Endodermal cell (in vitro differentiated cells): ENCODE measurements around the gene ZNF32. TPM values are rescaled to one million over a fixed set of nuclear protein-coding genes. Genes with fewer than 3 reads are reported as not detected.

ENCODE experiments used
- DNase-seq: peaks from one replicate; pipeline ENCODE4 v3.0.0-alpha.2; 2017
- H3K27ac ChIP-seq: 2 replicates; pipeline ENCODE4 v1.5.1; 2013; ENCODE audit warnings: mild to moderate bottlenecking, low read depth, low read length, moderate library complexity
- H3K27me3 ChIP-seq: 2 replicates; pipeline ENCODE4 v1.6.1; 2013; ENCODE audit warnings: mild to moderate bottlenecking, low read length, moderate library complexity; ENCODE audit not compliant: insufficient read depth, control insufficient read depth, poor library complexity, severe bottlenecking
- H3K36me3 ChIP-seq: 2 replicates; pipeline ENCODE4 v1.7.0; 2013; ENCODE audit warnings: mild to moderate bottlenecking, low read length, moderate library complexity; ENCODE audit not compliant: control insufficient read depth, insufficient read depth
- H3K4me1 ChIP-seq: one replicate; pipeline ENCODE4 v1.7.0; 2013; ENCODE audit warnings: low read length; ENCODE audit not compliant: control insufficient read depth, insufficient read depth
- H3K4me3 ChIP-seq: 2 replicates; pipeline ENCODE4 v1.5.1; 2013; ENCODE audit warnings: mild to moderate bottlenecking, low read length, moderate library complexity
- H3K9ac ChIP-seq: 2 replicates; pipeline ENCODE4 v1.6.1; 2013; ENCODE audit warnings: mild to moderate bottlenecking, low read length, moderate library complexity; ENCODE audit not compliant: poor library complexity, severe bottlenecking; ENCODE audit errors: extremely low read depth
- H3K9me3 ChIP-seq: 2 replicates; pipeline ENCODE4 v1.6.1; 2013; ENCODE audit warnings: mild to moderate bottlenecking, low read length, moderate library complexity; ENCODE audit not compliant: control insufficient read depth
- H3K27ac Mint-ChIP-seq: 2 replicates; pipeline ENCODE4 v1.8.0; 2020; ENCODE audit warnings: mixed read lengths
- H3K27me3 Mint-ChIP-seq: 2 replicates; pipeline ENCODE4 v1.8.0; 2021; ENCODE audit warnings: mild to moderate bottlenecking, mixed read lengths; ENCODE audit not compliant: insufficient read depth
- H3K36me3 Mint-ChIP-seq: 2 replicates; pipeline ENCODE4 v1.8.0; 2020; ENCODE audit warnings: low read depth, mixed read lengths
- H3K4me1 Mint-ChIP-seq: 2 replicates; pipeline ENCODE4 v1.8.0; 2020; ENCODE audit warnings: mixed read lengths
- H3K4me3 Mint-ChIP-seq: 2 replicates; pipeline ENCODE4 v1.8.0; 2020; ENCODE audit warnings: mild to moderate bottlenecking, moderate library complexity, mixed read lengths
- H3K9me3 Mint-ChIP-seq: 2 replicates; pipeline ENCODE4 v1.8.0; 2020; ENCODE audit warnings: mild to moderate bottlenecking, mixed read lengths
- whole genome bisulfite sequencing, 2 experiments: methylation state at CpG; one replicate each; pipeline versions ENCODE4 v1.1.5 to v1.1.7; 2013; ENCODE audit warnings: missing lambda C conversion rate in 2 of 2, mixed read lengths in 1 of 2; ENCODE audit not compliant: insufficient coverage in 1 of 2, insufficient read length in 1 of 2; 5-methylcytosine and 5-hydroxymethylcytosine counted together
- total RNA-seq, 2 donors: library from RNA; stranded (reverse); fragmentation: NEBNext Ultra II Directional in 1 of 2; extraction: Animal tissue kit (Norgen Biotek cat#: 25700) in 1 of 2; gene quantifications; 2 replicates in 1 of 2; 3 replicates in 1 of 2; pipeline ENCODE4 v1.2.1, GENCODE V29; 2021
- TF ChIP-seq, protein P1 (sequence below): fragments of 200-600 bp; sonication (generic); conservative IDR thresholded peaks from 2 replicates; pipeline ENCODE4 v1.5.0; 2021; ENCODE audit warnings: antibody characterized with exemption, mild to moderate bottlenecking

Gene ZNF32
- total RNA-seq, 2 donors from 2014 or later = 21.4 to 29.0 TPM

DNA sequence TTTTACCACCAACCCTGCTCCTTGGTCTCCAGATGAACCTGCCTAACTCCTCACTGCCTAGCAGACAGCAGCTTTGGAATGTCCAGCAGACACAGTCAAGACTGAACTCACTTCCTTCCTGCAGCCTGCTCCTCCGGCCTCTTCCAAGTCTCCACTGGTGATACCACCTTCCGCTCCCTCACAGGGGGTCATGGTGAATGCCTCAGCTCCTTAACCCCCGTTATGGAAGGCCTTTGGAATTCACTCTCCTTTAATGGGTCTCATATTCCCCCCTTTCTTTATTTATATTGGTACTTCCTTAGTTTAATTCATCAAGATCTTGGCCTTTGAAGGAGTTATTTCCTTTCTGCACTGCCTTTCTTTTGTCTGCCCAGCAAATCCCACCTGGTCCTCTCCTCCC, 44.9 kb upstream of the ZNF32 start:
- no peak for DNase-seq
- no peaks in the 10 kb centered on the region for H3K9me3 Mint-ChIP-seq
- peaks cover 41% of the 10 kb centered on the region for H3K27me3 Mint-ChIP-seq
- H3K9me3 ChIP-seq = no peaks in the 10 kb centered on the region
- no peaks in the 10 kb centered on the region for H3K36me3 Mint-ChIP-seq
- H3K36me3 ChIP-seq = no peaks in the 10 kb centered on the region
- no peaks in the 10 kb centered on the region for H3K4me1 ChIP-seq
- H3K27me3 ChIP-seq = peaks cover 27% of the 10 kb centered on the region
- TF ChIP-seq, protein P1, sequence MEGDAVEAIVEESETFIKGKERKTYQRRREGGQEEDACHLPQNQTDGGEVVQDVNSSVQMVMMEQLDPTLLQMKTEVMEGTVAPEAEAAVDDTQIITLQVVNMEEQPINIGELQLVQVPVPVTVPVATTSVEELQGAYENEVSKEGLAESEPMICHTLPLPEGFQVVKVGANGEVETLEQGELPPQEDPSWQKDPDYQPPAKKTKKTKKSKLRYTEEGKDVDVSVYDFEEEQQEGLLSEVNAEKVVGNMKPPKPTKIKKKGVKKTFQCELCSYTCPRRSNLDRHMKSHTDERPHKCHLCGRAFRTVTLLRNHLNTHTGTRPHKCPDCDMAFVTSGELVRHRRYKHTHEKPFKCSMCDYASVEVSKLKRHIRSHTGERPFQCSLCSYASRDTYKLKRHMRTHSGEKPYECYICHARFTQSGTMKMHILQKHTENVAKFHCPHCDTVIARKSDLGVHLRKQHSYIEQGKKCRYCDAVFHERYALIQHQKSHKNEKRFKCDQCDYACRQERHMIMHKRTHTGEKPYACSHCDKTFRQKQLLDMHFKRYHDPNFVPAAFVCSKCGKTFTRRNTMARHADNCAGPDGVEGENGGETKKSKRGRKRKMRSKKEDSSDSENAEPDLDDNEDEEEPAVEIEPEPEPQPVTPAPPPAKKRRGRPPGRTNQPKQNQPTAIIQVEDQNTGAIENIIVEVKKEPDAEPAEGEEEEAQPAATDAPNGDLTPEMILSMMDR = no peak
- no peak overlapping the region for H3K27ac Mint-ChIP-seq
- H3K4me1 Mint-ChIP-seq = peaks cover 2% of the 10 kb centered on the region
- H3K9ac ChIP-seq = no peak overlapping the region
- H3K4me3 ChIP-seq = no peak overlapping the region
- 86% methylated on average over 3 of the region's 3 CpGs; no CpG with 5 or more reads in 1 of the 2 experiments for WGBS, 2 experiments
- no peak overlapping the region for H3K4me3 Mint-ChIP-seq
- no peak overlapping the region for H3K27ac ChIP-seq

DNA sequence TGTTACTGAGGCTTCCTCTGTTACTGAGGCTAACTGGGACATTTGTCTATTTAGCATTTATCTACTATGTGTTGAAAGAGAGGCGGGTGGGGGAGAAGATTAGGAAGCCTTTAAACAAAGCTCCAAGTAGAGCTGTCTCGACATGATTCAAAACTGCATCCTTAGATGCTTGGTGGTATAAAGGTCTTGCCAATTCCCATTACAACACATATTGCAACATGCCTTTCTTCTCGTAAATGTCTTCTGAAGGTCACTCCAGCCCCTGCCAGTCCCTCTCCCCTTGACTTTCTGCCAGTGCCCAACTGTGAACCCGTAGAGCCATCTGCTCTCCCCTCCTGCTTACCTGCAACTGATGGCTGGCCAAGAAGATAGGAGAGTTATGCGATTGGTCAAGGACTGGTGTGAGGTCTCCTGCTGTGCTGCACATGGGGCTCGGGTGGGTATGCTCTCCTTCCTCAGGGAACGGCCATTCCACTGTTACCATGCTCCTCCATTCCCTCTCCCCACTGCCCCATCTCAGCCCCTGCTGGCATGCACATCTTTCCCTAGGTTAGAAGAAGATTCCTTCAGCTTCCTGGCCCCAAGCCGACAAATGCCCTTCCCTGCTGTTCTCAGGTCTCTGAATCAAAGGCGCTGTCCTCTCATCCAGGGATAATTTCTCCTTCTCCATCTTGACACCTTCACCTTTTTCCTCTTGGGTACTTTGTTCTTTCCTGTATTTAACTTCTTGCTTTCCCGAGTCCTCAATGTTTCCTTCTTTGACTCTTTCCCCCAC, 43.6 kb upstream of the ZNF32 start:
- TF ChIP-seq, protein P1 = no peak
- H3K36me3 ChIP-seq = no peaks in the 10 kb centered on the region
- WGBS, 2 experiments = 85 to 92% methylated on average over 7 to 10 of the region's 10 CpGs
- Mint-ChIP-seq H3K9me3 (no peaks in the 10 kb centered on the region), H3K4me3 (no peak overlapping the region), H3K27me3 (peaks cover 55% of the 10 kb centered on the region), H3K4me1 (peaks cover 2% of the 10 kb centered on the region), H3K36me3 (no peaks in the 10 kb centered on the region), H3K27ac (no peak overlapping the region)
- H3K4me1 ChIP-seq = no peaks in the 10 kb centered on the region
- no peak overlapping the region for H3K9ac ChIP-seq
- H3K27me3 ChIP-seq = peaks cover 27% of the 10 kb centered on the region
- no peak overlapping the region for H3K4me3 ChIP-seq
- H3K27ac ChIP-seq = no peak overlapping the region
- no peaks in the 10 kb centered on the region for H3K9me3 ChIP-seq
- DNase-seq = no peak

DNA sequence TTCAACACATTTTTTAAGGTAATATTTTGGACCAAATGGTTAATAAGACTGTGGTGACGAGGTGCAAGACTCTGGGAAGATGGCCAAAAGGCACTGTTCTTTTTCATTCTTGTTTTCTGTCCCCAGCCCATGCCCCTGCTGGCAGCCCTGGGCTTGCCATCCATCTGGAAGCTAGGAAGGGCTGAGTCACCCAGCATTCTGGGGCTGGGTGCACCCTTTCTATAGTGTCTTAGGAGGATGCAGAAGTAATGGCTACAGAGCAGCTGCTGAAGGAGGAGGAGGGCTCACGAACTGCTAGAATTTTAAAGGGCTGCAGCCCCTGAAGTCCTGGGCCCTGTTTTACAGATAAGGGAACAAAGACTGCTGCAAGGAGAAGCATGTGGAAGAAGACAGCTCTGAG, 42.8 kb upstream of the ZNF32 start:
- Histone ChIP-seq H3K4me1 (no peaks in the 10 kb centered on the region), H3K9me3 (no peaks in the 10 kb centered on the region), H3K4me3 (no peak overlapping the region), H3K27me3 (peaks cover 27% of the 10 kb centered on the region), H3K27ac (no peak overlapping the region), H3K9ac (no peak overlapping the region), H3K36me3 (no peaks in the 10 kb centered on the region)
- H3K9me3 Mint-ChIP-seq = no peaks in the 10 kb centered on the region
- H3K27me3 Mint-ChIP-seq = peaks cover 60% of the 10 kb centered on the region
- no peak for DNase-seq
- TF ChIP-seq, protein P1 = peak; percentile 17
- H3K36me3 Mint-ChIP-seq = no peaks in the 10 kb centered on the region
- peaks cover 2% of the 10 kb centered on the region for H3K4me1 Mint-ChIP-seq
- H3K27ac Mint-ChIP-seq = no peak overlapping the region
- H3K4me3 Mint-ChIP-seq = no peak overlapping the region
- 90 to 100% methylated on average over 1 to 2 of the region's 2 CpGs for WGBS, 2 experiments
